ELR (cell line): Measurements from ENCODE around the gene SLC35E2B.
"Not testable (repeated sequence)": the region's sequence is repeated elsewhere in the genome, so short reads cannot be mapped to it uniquely, and the experiment has no call there.

Experiments used
- DNase-seq: peaks from one replicate; pipeline ENCODE4 v3.0.0-alpha.2; 2015; ENCODE audit warnings: low read depth

Gene SLC35E2B

GRCh38 chr1:1692714-1693647 lies at the start of gene SLC35E2B:
SLC35E2B (minus strand) TSS chr1:1692795; CDS start chr1:1676699, 16,096 bp downstream.
- DNase-seq, result peak; percentile 87

- peak; percentile 98 for DNase-seq
These were observed 48.4 kb upstream of the SLC35E2B start for GRCh38 chr1:1741013-1741412.

DNA sequence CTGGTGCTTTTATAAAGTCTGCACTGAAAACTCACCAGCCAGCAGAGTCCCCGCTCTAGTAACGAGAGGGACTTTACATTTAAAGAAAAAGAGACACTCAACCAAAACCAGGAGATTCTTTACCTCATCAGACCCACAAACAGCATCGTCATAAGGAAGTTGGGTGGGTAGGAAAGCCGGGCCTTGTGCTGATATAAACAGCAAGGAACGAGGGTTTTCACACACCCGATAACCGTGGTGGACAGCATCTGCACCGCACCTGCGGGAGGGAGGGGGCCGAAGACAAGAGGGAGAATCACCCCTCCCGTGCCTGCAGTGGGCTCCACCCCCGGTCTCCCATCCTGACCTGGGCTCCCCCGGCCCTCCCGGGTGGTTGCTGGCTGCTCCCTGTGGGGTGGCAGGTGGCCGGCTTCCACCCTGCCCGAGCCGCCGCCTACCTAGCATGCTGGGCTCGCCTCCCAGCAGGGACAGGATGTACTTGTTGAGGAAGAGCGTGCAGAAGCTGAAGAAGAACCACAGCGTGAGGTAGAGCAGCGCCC lies 46.3 kb upstream of the SLC35E2B start:
- not testable (repeated sequence) for DNase-seq

GRCh38 chr1:1737675-1738590 lies 45.3 kb upstream of the SLC35E2B start:
- not testable (repeated sequence) for DNase-seq

- DNase-seq, result no peak
These were observed 39.8 kb upstream of the SLC35E2B start for GRCh38 chr1:1732381-1732780.

GRCh38 chr1:1730870-1731269 lies 38.3 kb upstream of the SLC35E2B start:
- no peak for DNase-seq

DNA sequence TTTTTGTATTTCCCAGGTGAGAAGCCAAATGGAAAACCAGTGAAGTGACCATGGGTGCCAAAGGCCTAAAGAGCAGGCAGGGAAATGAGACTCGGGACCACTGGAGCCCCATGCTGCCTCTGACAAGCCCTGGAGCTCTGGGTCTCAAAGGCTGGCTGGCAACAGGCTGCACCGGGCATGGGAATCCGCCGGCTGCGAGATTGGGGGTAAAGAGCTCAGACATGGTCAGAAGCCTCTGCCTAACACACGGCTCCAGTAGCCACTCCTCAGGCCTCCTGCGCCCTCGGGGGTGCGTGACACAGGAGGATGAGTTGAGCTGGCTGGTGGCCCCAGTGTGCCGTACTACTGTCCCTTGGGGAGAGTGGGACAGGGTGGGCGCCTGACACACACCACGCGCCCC lies 37.6 kb upstream of the SLC35E2B start:
- not testable (repeated sequence) for DNase-seq

DNA sequence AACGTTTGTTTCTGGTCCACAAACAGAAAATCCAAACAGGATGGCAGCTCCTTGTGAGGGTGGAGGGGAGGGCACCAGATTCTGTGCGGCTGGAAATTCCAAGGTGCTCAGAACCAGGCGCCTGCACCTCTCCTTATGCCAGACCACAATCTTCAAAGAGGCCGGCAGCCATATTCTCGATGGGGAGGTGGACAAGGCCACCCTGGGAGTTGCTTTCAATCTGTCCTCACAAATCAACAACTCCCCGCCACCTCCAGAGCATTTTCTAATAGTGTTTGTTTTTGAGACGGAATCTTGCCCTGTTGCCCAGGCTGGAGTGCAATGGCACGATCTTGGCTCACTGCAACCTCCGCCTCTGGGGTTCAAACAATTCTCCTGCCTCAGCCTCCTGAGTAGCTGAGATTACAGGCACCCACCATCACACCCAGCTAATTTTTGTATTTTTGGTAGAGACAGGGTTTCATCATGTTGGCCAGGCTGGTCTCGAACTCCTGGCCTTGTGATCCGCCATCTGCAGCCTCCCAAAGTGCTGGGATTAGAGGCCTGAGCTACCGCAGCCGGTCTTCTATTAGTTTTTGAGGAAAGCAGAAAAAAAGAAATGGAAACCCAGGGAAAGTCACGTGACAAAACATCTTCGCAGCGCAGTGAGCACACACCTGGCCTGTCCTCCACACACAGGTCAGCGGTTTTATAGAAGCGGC lies 36.7 kb upstream of the SLC35E2B start:
- DNase-seq, result not testable (repeated sequence)

- DNase-seq, result peak; percentile 80
These were observed 35.9 kb upstream of the SLC35E2B start for GRCh38 chr1:1728308-1729005.

- not testable (repeated sequence) for DNase-seq
These were observed 34.6 kb upstream of the SLC35E2B start for GRCh38 chr1:1727131-1727651.

- not testable (repeated sequence) for DNase-seq
These were observed 33.5 kb upstream of the SLC35E2B start for GRCh38 chr1:1726088-1726487.

DNA sequence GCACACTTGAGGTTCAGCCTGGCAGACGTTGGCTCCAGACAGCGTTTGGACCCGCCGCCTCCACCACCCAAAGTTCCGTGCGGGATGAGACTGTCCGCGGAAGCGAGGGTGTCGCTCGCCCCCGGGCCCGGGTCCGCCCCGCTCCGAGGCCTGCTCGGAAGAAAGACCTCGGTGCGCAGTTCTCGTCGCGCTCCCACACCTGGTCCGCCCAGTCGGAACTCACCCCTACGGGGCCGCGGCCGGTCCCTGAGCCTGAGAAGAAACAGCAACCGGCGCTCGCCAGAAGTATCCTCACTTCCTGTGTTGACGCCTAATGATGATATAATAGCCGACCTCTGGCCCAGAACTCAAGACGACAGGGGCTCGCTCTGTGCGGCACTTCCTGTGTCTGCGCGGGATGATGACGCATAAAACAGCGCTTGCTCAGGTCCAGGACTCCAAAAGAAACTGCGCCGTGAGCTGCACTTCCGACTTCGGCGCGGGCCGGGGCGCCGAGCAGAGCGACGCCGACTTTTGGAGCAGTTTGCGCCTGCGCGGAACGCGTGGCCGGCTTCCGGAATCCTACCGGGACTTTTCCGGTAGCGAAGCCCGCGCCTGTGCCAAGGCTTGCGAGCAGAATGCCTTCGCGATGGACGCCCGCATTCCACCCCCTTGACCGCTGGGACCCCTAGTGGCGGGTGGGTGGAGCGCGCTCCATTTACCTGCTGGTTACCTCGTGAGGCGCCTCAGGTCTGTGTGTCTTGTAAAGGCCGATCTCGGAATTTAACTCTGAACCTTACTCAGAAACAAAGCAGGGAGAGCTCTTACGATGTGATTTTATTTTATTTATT lies 31.7 kb upstream of the SLC35E2B start, which contains the start of gene CDK11A:
TSS of gene CDK11A (minus strand) at position 323 of the 830 bp plus-strand sequence. CDS start 1,539 bp downstream, outside the sequence.
- DNase-seq, result peak; percentile 100

DNA sequence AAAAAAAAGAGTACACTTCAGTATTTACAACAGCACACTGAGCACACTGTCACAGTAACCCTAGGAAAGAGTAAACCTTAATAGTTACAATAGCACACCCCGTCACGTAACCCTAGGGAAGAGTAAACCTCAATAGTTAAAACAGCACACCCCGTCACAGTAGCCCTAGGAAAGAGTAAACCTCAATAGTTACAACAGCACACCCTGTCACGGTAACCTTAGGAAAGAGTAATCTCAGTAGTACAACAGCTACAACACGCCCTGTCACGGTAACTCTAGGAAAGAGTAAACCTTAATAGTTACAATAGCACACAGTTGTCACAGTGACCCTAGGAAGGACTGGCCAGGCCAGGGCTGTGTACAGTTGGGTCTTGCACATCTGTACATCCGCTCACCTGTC lies 28.6 kb upstream of the SLC35E2B start:
- no peak for DNase-seq

GRCh38 chr1:1715109-1715883 lies 22.7 kb upstream of the SLC35E2B start:
- not testable (repeated sequence) for DNase-seq

GRCh38 chr1:1707897-1708296 lies 15.3 kb upstream of the SLC35E2B start:
- DNase-seq, result not testable (repeated sequence)

- DNase-seq, result not testable (repeated sequence)
These were observed 14.6 kb upstream of the SLC35E2B start for GRCh38 chr1:1707241-1707640.

GRCh38 chr1:1705623-1706022 lies 13.0 kb upstream of the SLC35E2B start:
- DNase-seq, result not testable (repeated sequence)

- DNase-seq, result not testable (repeated sequence)
These were observed 11.8 kb upstream of the SLC35E2B start for GRCh38 chr1:1704284-1704957.
